Measurements from ENCODE around the gene ABT1.

Gene ABT1

DNA sequence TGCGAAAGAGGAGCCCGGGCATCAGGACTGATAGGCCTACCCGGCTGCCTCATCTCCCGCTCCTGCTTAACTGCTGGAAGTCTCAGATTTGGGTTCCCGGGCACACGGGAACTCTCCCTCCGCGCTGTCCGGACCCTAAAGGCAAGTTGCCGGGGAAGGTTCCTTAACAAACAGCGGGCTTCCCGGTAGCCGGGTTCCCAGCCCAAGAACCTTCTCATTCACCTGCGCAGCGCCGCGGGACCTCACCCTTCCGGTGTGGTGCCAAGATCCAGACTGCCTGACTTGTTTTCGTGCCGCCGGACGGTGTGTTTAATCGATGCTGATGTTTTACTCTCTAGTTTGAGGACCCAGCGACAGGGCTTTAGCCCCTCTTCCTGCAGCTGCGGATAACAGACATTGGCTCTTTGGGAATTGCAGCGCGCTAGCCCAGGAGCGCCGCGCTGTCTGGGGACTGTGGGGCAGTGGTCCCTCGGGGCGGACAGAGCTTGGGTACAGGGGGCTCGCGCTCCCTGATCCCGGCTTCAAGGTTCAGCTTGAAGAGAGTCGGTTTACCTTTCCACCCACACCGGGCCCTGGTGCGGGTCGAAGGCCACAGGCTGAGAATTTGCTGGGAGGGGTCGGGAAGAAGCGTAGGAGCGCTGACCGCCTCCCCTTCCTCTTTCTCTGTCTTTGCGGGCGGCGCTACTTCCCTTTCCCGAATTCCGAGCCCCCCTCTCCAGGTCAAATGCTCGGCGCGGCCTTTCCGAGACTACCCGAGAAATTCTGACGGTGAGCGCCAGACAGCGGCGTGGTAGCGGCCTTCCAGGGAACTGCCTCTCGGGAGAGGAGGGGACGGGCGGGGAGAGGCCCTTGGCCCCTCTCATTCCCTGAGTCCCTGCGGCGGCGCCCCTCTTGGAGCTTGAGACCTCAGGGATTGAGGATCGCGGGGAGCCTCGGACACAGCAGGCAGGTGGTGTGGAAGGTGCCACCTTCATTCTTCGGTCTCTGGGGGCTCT, 17.2 kb downstream of the ABT1 start:
- peak overlapping the region in 1 of 2 donors; percentile 17 for H3K4me3 ChIP-seq (replicated peaks in 1 of 2; ENCODE audit: low read depth in 2 of 2, low read length in 2 of 2)
- no peak for DNase-seq (ENCODE audit: low read depth in 2 of 2)

DNA sequence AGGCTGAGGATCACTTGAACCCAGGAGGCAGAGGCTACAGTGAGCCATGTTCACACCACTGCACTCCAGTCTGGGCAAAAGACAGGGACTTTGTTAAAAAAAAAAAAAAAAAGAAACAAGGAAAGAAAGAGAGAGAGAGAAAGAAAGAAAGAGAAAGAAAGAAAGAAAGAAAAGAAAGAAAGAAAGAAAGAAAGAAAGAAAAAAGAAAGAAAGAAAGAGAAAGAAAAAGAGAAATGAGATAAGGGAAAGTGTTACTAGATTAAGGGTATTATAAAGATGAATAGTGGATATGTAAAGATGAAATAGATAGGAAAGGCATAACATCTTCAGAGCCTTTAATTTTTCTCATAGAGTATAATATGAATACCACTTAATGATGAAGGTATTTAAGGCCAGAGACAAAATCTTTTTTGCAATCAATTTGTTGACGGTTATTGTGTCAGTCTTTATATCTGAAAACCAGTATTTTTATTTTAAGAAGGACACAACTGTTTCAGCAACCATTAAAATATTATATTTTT, 26.6 kb downstream of the ABT1 start:
- no peak for TF ChIP-seq CTCF (IDR thresholded peaks at IDR 0.05; ENCODE audit: low read depth, low read length)
- no peak overlapping the region for H3K4me3 ChIP-seq (replicated peaks in 1 of 2; ENCODE audit: low read depth in 2 of 2, low read length in 2 of 2)
- no peak for DNase-seq (ENCODE audit: low read depth in 2 of 2)

More for the DNA sequence above, 17.2 kb downstream of the ABT1 start:
- peak; percentile 3 for TF ChIP-seq CTCF (IDR thresholded peaks at IDR 0.05; ENCODE audit: low read depth, low read length)

DNA sequence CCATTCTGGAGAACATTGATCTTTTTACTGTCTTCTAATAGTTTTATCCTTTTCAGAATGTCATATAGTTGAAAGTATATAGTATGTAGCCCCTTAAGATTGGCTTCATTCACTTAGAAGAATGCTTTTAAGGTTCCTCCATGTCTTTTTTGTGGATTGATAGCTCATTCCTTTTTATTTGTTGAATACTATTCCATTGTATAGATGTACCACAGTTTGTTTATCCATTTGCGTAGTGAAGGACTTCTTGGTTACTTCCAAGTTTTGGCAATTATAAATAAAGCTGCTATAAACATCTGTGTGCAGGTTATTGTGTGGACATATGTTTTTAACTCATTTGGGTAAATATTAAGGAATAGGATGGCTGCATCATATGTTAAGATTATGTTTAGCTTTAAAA, 27.8 kb downstream of the ABT1 start:
- no peak for DNase-seq (ENCODE audit: low read depth in 2 of 2)
- no peak overlapping the region for H3K4me3 ChIP-seq (replicated peaks in 1 of 2; ENCODE audit: low read depth in 2 of 2, low read length in 2 of 2)
- TF ChIP-seq CTCF (IDR thresholded peaks at IDR 0.05; ENCODE audit: low read depth, low read length), result no peak

- DNase-seq (ENCODE audit: low read depth in 2 of 2), result no peak
- TF ChIP-seq CTCF (IDR thresholded peaks at IDR 0.05; ENCODE audit: low read depth, low read length), result no peak
- H3K4me3 ChIP-seq (replicated peaks in 1 of 2; ENCODE audit: low read depth in 2 of 2, low read length in 2 of 2), result no peak overlapping the region
Measured at GRCh38 chr6:26627843-26628242, 31.1 kb downstream of the ABT1 start.

- no peak for TF ChIP-seq CTCF (IDR thresholded peaks at IDR 0.05; ENCODE audit: low read depth, low read length)
- DNase-seq (ENCODE audit: low read depth in 2 of 2), result no peak
- no peak overlapping the region for H3K4me3 ChIP-seq (replicated peaks in 1 of 2; ENCODE audit: low read depth in 2 of 2, low read length in 2 of 2)
Measured at GRCh38 chr6:26629359-26629758, 32.6 kb downstream of the ABT1 start.

DNA sequence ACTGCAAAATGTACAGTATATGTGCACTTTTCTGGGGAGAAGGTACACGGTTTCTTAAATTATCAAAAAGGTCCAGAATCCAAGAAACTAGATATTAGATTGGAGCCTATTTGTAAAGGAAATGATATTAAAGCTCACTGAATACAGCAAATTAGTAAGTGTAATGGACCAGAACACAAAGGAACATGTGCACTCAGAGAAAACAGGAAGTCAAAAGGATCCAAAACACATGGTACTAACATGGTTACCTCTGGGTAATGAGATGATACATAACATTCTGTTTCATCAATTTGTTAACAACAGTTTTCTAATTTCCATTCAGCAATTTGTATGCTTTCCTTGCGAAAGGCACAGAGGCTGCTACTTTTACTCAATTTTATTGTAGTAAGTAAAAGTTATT, 44.1 kb downstream of the ABT1 start:
- TF ChIP-seq CTCF (IDR thresholded peaks at IDR 0.05; ENCODE audit: low read depth, low read length), result no peak
- no peak for DNase-seq (ENCODE audit: low read depth in 2 of 2)
- H3K4me3 ChIP-seq (replicated peaks in 1 of 2; ENCODE audit: low read depth in 2 of 2, low read length in 2 of 2), result no peak overlapping the region

All from cardiac fibroblast (primary cell).